Small intestine (tissue), 7 donors: ENCODE measurements around the gene SLC8A3. TPM values are rescaled to one million over a fixed set of nuclear protein-coding genes. Genes with fewer than 3 reads are reported as not detected.

ENCODE experiments used
- DNase-seq, 2 donors: peaks; one replicate each; pipeline versions ENCODE4 v3.0.0 to v3.0.0-alpha.2; 2013
- FAIRE-seq: peaks from 2 replicates; lab custom pipeline; 2012; peaks lifted over from hg19 to GRCh38; lab: Jason Lieb, UNC
- H3K27ac ChIP-seq, 3 donors: one replicate each; pipeline ENCODE4 v1.5.1; 2013; ENCODE audit warnings: low read length in 2 of 3, mild to moderate bottlenecking in 2 of 3, control low read depth in 1 of 3, inconsistent platforms in 1 of 3, low read depth in 1 of 3, moderate library complexity in 1 of 3
- H3K27me3 ChIP-seq, 3 donors: one replicate each; pipeline ENCODE4 v1.6.1; 2013; ENCODE audit warnings: low read length in 3 of 3, inconsistent platforms in 1 of 3; ENCODE audit not compliant: control insufficient read depth in 3 of 3, insufficient read depth in 3 of 3
- H3K36me3 ChIP-seq, 3 donors: one replicate each; pipeline ENCODE4 v1.6.1; 2013; ENCODE audit warnings: low read length in 3 of 3, inconsistent platforms in 1 of 3, low read depth in 1 of 3, mild to moderate bottlenecking in 1 of 3, moderate library complexity in 1 of 3; ENCODE audit not compliant: control insufficient read depth in 3 of 3, insufficient read depth in 2 of 3
- H3K4me1 ChIP-seq, 3 donors: one replicate each; pipeline ENCODE4 v1.6.1; 2013; ENCODE audit warnings: low read length in 2 of 3, inconsistent platforms in 1 of 3, low read depth in 1 of 3, mild to moderate bottlenecking in 1 of 3, moderate library complexity in 1 of 3; ENCODE audit not compliant: control insufficient read depth in 3 of 3, insufficient read depth in 2 of 3
- H3K4me3 ChIP-seq, 3 donors: one replicate each; pipeline ENCODE4 v1.5.1; 2013; ENCODE audit warnings: low read length in 3 of 3, control low read depth in 1 of 3, inconsistent platforms in 1 of 3, low read depth in 1 of 3, mild to moderate bottlenecking in 1 of 3, moderate library complexity in 1 of 3
- H3K9me3 ChIP-seq, 2 donors: one replicate each; pipeline ENCODE4 v1.6.1; 2013; ENCODE audit warnings: low read depth in 1 of 2, low read length in 1 of 2; ENCODE audit not compliant: control insufficient read depth in 2 of 2, insufficient read depth in 1 of 2
- WGBS, 3 donors: extraction: QIAGEN DNeasy Blood & Tissue Kit; methylation state at CpG; one replicate each; pipeline ENCODE4 v1.1.7; 2013; 5-methylcytosine and 5-hydroxymethylcytosine counted together
- polyA plus RNA-seq, 4 donors: library from polyadenylated mRNA; stranded (reverse) in 3 of 4; unstranded in 1 of 4; fragments of 200-250 nt in 3 of 4; fragments of 120-200 nt in 1 of 4; gene quantifications; one replicate each; pipeline versions ENCODE4 v1.2.1 to v1.2.3, GENCODE V29; 2013
- donor health status: healthy with polysubstance abuse.
- donor health status: control.
- donor health status: control.
- donor health status: Bipolar disorder and iron deficiency.
- donor health status: healthy.

Gene SLC8A3
- polyA plus RNA-seq, 4 donors = 0.22 to 0.24 TPM; not detected in 2

- H3K9me3 ChIP-seq = no peaks in the 10 kb centered on the region
- H3K4me3 ChIP-seq = no peak overlapping the region
- WGBS, 3 donors = 14 to 29% (median 29%) methylated on average over 6 of the region's 6 CpGs
- no peaks in the 10 kb centered on the region for H3K36me3 ChIP-seq
- no peak overlapping the region for H3K27ac ChIP-seq
- H3K27me3 ChIP-seq = peaks cover 0 to 23% (median 0%) of the 10 kb centered on the region in 3 donors
- no peak for FAIRE-seq
- DNase-seq = no peak
- no peaks in the 10 kb centered on the region for H3K4me1 ChIP-seq
Measured at GRCh38 chr14:70098250-70098809, 90.4 kb downstream of the SLC8A3 start.

- Histone ChIP-seq H3K27ac (no peak overlapping the region), H3K4me3 (no peak overlapping the region), H3K4me1 (no peaks in the 10 kb centered on the region), H3K9me3 (no peaks in the 10 kb centered on the region), H3K36me3 (no peaks in the 10 kb centered on the region), H3K27me3 (peaks cover 0 to 26% (median 0%) of the 10 kb centered on the region in 3 donors)
- 40 to 79% (median 70%) methylated on average over 1 of the region's 1 CpG for WGBS, 3 donors
- DNase-seq (no peak), FAIRE-seq (no peak)
Measured at GRCh38 chr14:70097576-70098249, 91.0 kb downstream of the SLC8A3 start.

GRCh38 chr14:70096866-70097265 lies 91.9 kb downstream of the SLC8A3 start:
- FAIRE-seq (no peak), DNase-seq (peak in 1 of 2 donors; percentile 4)

GRCh38 chr14:70094631-70095030 lies 94.1 kb downstream of the SLC8A3 start:
- DNase-seq = no peak
- Histone ChIP-seq H3K9me3 (no peaks in the 10 kb centered on the region), H3K27me3 (peaks cover 0 to 27% (median 3%) of the 10 kb centered on the region in 3 donors), H3K4me3 (no peak overlapping the region), H3K4me1 (no peaks in the 10 kb centered on the region), H3K27ac (no peak overlapping the region), H3K36me3 (no peaks in the 10 kb centered on the region)
- FAIRE-seq = no peak
- 53 to 79% (median 55%) methylated on average over 1 of the region's 1 CpG for WGBS, 3 donors

More at GRCh38 chr14:70096866-70097265, 91.9 kb downstream of the SLC8A3 start:
- Histone ChIP-seq H3K4me3 (no peak overlapping the region), H3K27me3 (peaks cover 0 to 30% (median 3%) of the 10 kb centered on the region in 3 donors), H3K27ac (no peak overlapping the region), H3K9me3 (no peaks in the 10 kb centered on the region), H3K4me1 (no peaks in the 10 kb centered on the region), H3K36me3 (no peaks in the 10 kb centered on the region)
- 30 to 40% (median 32%) methylated on average over 4 of the region's 4 CpGs for WGBS, 3 donors

GRCh38 chr14:70094106-70094505 lies 94.6 kb downstream of the SLC8A3 start:
- Histone ChIP-seq H3K36me3 (no peaks in the 10 kb centered on the region), H3K4me3 (no peak overlapping the region), H3K27me3 (peaks cover 0 to 27% (median 3%) of the 10 kb centered on the region in 3 donors), H3K9me3 (no peaks in the 10 kb centered on the region), H3K4me1 (no peaks in the 10 kb centered on the region), H3K27ac (no peak overlapping the region)
- FAIRE-seq = no peak
- WGBS, 3 donors = 86 to 90% (median 88%) methylated on average over 3 of the region's 3 CpGs
- no peak for DNase-seq

- H3K27ac ChIP-seq = no peak overlapping the region
- H3K36me3 ChIP-seq = no peaks in the 10 kb centered on the region
- no peak for FAIRE-seq
- no peak for DNase-seq
- H3K4me1 ChIP-seq = no peaks in the 10 kb centered on the region
- WGBS, 3 donors = 76 to 87% (median 85%) methylated on average over 2 of the region's 2 CpGs
- H3K4me3 ChIP-seq = no peak overlapping the region
- peaks cover 0 to 20% (median 3%) of the 10 kb centered on the region in 3 donors for H3K27me3 ChIP-seq
- no peaks in the 10 kb centered on the region for H3K9me3 ChIP-seq
Measured at GRCh38 chr14:70093156-70093555, 95.6 kb downstream of the SLC8A3 start.

GRCh38 chr14:70087380-70087697 lies 101.4 kb downstream of the SLC8A3 start:
- no peaks in the 10 kb centered on the region for H3K4me1 ChIP-seq
- no peak for DNase-seq
- WGBS, 3 donors = 3 to 5% (median 4%) methylated on average over 2 of the region's 2 CpGs
- no peak for FAIRE-seq
- H3K27ac ChIP-seq = no peak overlapping the region
- H3K27me3 ChIP-seq = peaks cover 0 to 10% (median 3%) of the 10 kb centered on the region in 3 donors
- H3K36me3 ChIP-seq = no peaks in the 10 kb centered on the region
- no peak overlapping the region for H3K4me3 ChIP-seq
- H3K9me3 ChIP-seq = no peaks in the 10 kb centered on the region

GRCh38 chr14:70086685-70087379 lies 101.9 kb downstream of the SLC8A3 start:
- no peaks in the 10 kb centered on the region for H3K36me3 ChIP-seq
- DNase-seq (peak; percentile 32 to 62), FAIRE-seq (no peak)
- H3K9me3 ChIP-seq = no peaks in the 10 kb centered on the region
- H3K27me3 ChIP-seq = peaks cover 0 to 11% (median 0%) of the 10 kb centered on the region in 3 donors
- H3K4me3 ChIP-seq = no peak overlapping the region
- 33 to 41% (median 34%) methylated on average over 5 of the region's 5 CpGs for WGBS, 3 donors
- no peak overlapping the region for H3K27ac ChIP-seq
- H3K4me1 ChIP-seq = no peaks in the 10 kb centered on the region
